HEK293 (cell line): Measurements from ENCODE around the gene ERCC1.
A peak's percentile ranks its signal among the peaks of the same experiment; 100 is the strongest.

Experiments used
- REST ChIP-seq: fragments of 450-650 bp; formaldehyde crosslinking; IDR thresholded peaks from 2 replicates; pipeline ENCODE4 v1.5.1; 2016; ENCODE audit warnings: missing biosample characterization, missing genetic modification characterization
- ZBTB48 ChIP-seq: fragments of 450-650 bp; formaldehyde crosslinking; IDR thresholded peaks from 2 replicates; pipeline ENCODE4 v1.5.1; 2016; ENCODE audit warnings: missing biosample characterization, missing genetic modification characterization
- ZNF121 ChIP-seq: fragments of 450-650 bp; formaldehyde crosslinking; IDR thresholded peaks from 2 replicates; pipeline ENCODE4 v1.5.1; 2016; ENCODE audit warnings: missing biosample characterization, missing genetic modification characterization
- ZNF140 ChIP-seq: fragments of 450-650 bp; formaldehyde crosslinking; IDR thresholded peaks from 2 replicates; pipeline ENCODE4 v1.5.1; 2016; ENCODE audit warnings: missing biosample characterization, missing genetic modification characterization
- ZNF157 ChIP-seq: fragments of 450-650 bp; formaldehyde crosslinking; IDR thresholded peaks from 2 replicates; pipeline ENCODE4 v1.5.1; 2016; ENCODE audit warnings: missing biosample characterization, missing genetic modification characterization
- ZNF311 ChIP-seq: fragments of 450-650 bp; formaldehyde crosslinking; IDR thresholded peaks from 2 replicates; pipeline ENCODE4 v1.5.1; 2017; ENCODE audit warnings: missing biosample characterization, missing genetic modification characterization, borderline replicate concordance
- ZNF704 ChIP-seq: fragments of 450-650 bp; formaldehyde crosslinking; IDR thresholded peaks from 2 replicates; pipeline ENCODE4 v1.5.1; 2016; ENCODE audit warnings: missing biosample characterization, missing genetic modification characterization
- TF ChIP-seq, protein P1 (sequence below): fragments of 450-650 bp; formaldehyde crosslinking; IDR thresholded peaks from 2 replicates; pipeline ENCODE4 v1.5.1; 2016; ENCODE audit warnings: missing biosample characterization, missing genetic modification characterization

DNA sequence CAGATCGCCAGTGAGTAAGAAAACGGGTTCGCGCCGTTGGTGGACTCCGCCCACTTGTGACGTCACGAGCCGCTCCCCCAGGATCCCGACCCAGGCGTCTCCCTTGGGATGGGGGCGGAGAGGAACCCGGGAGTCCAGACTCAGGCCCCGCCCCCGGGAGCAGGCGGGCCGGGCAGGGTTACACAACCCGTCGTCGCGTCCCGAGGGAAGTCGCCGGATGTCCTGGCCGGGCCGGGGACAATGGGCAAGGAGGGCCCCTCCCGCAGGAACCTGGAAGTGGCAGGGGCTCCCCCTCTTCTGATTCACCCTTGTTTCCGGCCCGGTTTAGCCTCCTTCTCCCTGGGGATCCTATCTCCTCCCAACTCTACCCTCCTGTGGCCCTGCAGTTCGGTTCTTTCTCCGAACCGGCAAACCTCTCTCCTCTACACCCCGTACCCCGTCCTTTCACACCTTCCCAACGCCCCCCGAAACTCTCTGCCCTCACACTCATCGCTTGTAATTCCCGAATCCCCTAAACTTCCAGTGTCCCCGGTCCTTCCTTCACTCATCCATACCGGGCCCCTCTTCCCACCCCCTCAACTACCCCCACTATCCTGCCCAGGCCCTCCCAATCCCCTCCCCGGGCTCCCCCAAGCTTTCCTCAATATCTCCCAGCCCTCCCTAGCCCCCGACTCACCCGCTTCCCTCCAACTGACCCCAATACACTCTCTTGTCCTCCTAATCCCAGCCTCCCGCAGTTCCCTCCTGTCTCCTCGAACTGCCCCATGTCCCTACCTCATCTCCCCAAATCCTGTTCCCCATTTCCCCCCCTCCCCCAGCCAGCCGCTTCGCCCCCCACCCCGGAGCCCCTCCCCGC, 20.0 kb upstream of the ERCC1 start:
- TF ChIP-seq, protein P1, sequence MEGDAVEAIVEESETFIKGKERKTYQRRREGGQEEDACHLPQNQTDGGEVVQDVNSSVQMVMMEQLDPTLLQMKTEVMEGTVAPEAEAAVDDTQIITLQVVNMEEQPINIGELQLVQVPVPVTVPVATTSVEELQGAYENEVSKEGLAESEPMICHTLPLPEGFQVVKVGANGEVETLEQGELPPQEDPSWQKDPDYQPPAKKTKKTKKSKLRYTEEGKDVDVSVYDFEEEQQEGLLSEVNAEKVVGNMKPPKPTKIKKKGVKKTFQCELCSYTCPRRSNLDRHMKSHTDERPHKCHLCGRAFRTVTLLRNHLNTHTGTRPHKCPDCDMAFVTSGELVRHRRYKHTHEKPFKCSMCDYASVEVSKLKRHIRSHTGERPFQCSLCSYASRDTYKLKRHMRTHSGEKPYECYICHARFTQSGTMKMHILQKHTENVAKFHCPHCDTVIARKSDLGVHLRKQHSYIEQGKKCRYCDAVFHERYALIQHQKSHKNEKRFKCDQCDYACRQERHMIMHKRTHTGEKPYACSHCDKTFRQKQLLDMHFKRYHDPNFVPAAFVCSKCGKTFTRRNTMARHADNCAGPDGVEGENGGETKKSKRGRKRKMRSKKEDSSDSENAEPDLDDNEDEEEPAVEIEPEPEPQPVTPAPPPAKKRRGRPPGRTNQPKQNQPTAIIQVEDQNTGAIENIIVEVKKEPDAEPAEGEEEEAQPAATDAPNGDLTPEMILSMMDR (tag by site-specific recombination) = no peak
- no peak for TF ChIP-seq ZNF311 (tag by site-specific recombination)
- no peak for TF ChIP-seq ZNF157 (tag by site-specific recombination)
- no peak for TF ChIP-seq ZNF140 (tag by site-specific recombination)
- no peak for TF ChIP-seq ZNF121 (tag by site-specific recombination)
- TF ChIP-seq REST (tag by site-specific recombination) = no peak
- TF ChIP-seq ZBTB48 = peak; percentile 75; the same call in 1 of the 2 replicates
- no peak for TF ChIP-seq ZNF704 (tag by site-specific recombination)
